ENCODE results near the gene PSMD14. TPM values are rescaled to one million over a fixed set of nuclear protein-coding genes. Genes with fewer than 3 reads are reported as not detected.
A peak's percentile ranks its signal among the peaks of the same experiment; 100 is the strongest.

PSMD14 gene
- total and polyA plus RNA-seq, 2 of the 13 experiments (the other 11 are each of a cell fraction or from before 2014, with no cell fraction given) = 60.6 to 149 TPM

DNA sequence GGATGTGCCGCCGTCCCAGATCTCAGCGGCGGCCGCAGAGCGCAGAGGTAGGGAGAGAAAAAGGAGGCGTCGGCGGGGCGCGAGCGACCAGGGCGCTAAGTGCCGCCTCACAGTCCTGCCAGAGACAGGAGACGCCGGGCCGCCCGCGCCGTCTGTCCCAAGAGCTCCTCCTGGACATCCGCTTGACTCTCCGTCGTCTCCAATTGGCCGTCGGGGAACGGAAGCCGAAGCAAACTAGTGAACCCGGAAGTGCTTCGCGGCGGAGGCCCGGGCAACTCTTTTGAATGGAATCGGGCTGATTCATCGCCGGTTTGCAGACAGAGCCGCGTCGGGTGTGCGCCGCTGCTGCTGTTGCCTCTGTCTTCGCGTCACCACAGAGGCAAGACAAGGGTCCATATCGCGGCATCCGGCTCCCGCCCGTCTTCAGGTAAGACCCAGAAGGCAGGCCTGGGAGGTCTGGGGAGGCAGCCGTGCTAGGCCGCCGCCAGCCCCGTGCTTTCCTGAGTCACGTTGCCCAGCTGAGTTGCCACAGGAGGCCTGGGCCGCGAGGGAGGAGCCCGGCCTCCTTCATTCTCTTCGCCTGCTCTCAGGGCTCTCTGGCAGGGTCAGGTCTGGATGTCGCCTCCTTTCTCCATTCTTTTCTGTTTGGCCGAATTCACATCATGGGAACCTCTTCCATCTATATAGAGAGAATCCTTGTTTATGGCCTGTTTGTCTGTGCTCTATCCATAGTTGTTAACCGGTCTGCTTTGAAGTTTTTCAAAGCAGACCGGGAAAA, at the start of gene PSMD14 (continued):
- TF ChIP-seq EP300 (IDR thresholded peaks at IDR 0.05; ENCODE audit: low read depth in 2 of 2, low read length in 2 of 2) = no peak
- TF ChIP-seq EP300 (CRISPR knock-in tag; IDR thresholded peaks at IDR 0.05; ENCODE audit: borderline replicate concordance) = peak; percentile 59; the same call in 1 of the 2 replicates
- 0 out of 2 replicates have a peak, but pooled peaks have one; percentile 74 for TF ChIP-seq SMAD9 (CRISPR knock-in tag; IDR thresholded peaks at IDR 0.05)
- TF ChIP-seq ZBTB38 (CRISPR knock-in tag; IDR thresholded peaks at IDR 0.05) = peak; percentile 95
- peak; percentile 60 for TF ChIP-seq FOXA3 (CRISPR knock-in tag; IDR thresholded peaks at IDR 0.05)
- no peak for TF ChIP-seq HOXA9 (CRISPR knock-in tag; IDR thresholded peaks at IDR 0.05; ENCODE audit: borderline replicate concordance)
- no peak for TF ChIP-seq CENPBD1 (CRISPR knock-in tag; IDR thresholded peaks at IDR 0.05; ENCODE audit: borderline replicate concordance, low read depth)
- TF ChIP-seq MXD1 (CRISPR knock-in tag; IDR thresholded peaks at IDR 0.05) = peak; percentile 97; the same call in 1 of the 2 replicates
- TF ChIP-seq, protein P1, sequence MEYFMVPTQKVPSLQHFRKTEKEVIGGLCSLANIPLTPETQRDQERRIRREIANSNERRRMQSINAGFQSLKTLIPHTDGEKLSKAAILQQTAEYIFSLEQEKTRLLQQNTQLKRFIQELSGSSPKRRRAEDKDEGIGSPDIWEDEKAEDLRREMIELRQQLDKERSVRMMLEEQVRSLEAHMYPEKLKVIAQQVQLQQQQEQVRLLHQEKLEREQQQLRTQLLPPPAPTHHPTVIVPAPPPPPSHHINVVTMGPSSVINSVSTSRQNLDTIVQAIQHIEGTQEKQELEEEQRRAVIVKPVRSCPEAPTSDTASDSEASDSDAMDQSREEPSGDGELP (IDR thresholded peaks at IDR 0.05; ENCODE audit: borderline replicate concordance, low read depth) = peak; percentile 87
- TF ChIP-seq ZBTB37 (CRISPR knock-in tag; IDR thresholded peaks at IDR 0.05) = peak; percentile 65
- TF ChIP-seq MIXL1 (CRISPR knock-in tag; IDR thresholded peaks at IDR 0.05) = peak; percentile 64
- TF ChIP-seq ZNF3 (CRISPR knock-in tag; IDR thresholded peaks at IDR 0.05) = peak; percentile 69; the same call in 1 of the 2 replicates
- no peak for TF ChIP-seq SRF (IDR thresholded peaks at IDR 0.05; ENCODE audit: low read depth, low read length)
- peak; percentile 84; the same call in 1 of the 2 replicates for TF ChIP-seq FIP1L1 (IDR thresholded peaks at IDR 0.05; ENCODE audit: borderline replicate concordance, insufficient read depth, low read depth, low read length)
- TF ChIP-seq MTA1 (CRISPR knock-in tag; IDR thresholded peaks at IDR 0.05; ENCODE audit: borderline replicate concordance) = peak; percentile 86; the same call in 1 of the 2 replicates
- peak; percentile 91; the same call in 1 of the 2 replicates for TF ChIP-seq MYNN (CRISPR knock-in tag; IDR thresholded peaks at IDR 0.05; ENCODE audit: low read depth)
- TF ChIP-seq, protein P2, sequence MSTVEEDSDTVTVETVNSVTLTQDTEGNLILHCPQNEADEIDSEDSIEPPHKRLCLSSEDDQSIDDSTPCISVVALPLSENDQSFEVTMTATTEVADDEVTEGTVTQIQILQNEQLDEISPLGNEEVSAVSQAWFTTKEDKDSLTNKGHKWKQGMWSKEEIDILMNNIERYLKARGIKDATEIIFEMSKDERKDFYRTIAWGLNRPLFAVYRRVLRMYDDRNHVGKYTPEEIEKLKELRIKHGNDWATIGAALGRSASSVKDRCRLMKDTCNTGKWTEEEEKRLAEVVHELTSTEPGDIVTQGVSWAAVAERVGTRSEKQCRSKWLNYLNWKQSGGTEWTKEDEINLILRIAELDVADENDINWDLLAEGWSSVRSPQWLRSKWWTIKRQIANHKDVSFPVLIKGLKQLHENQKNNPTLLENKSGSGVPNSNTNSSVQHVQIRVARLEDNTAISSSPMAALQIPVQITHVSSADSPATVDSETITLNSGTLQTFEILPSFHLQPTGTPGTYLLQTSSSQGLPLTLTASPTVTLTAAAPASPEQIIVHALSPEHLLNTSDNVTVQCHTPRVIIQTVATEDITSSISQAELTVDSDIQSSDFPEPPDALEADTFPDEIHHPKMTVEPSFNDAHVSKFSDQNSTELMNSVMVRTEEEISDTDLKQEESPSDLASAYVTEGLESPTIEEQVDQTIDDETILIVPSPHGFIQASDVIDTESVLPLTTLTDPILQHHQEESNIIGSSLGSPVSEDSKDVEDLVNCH (CRISPR knock-in tag; IDR thresholded peaks at IDR 0.05) = no peak
- TF ChIP-seq ZNF12 (CRISPR knock-in tag; IDR thresholded peaks at IDR 0.05) = peak; percentile 63; the same call in 1 of the 2 replicates
- no peak for TF ChIP-seq RFX1 (IDR thresholded peaks at IDR 0.05)
- TF ChIP-seq ZNF362 (CRISPR knock-in tag; IDR thresholded peaks at IDR 0.05; ENCODE audit: borderline replicate concordance) = peak; percentile 58; the same call in 1 of the 2 replicates
- TF ChIP-seq KLF12 (CRISPR knock-in tag; IDR thresholded peaks at IDR 0.05; ENCODE audit: borderline replicate concordance) = no peak
- TF ChIP-seq RFXANK (CRISPR knock-in tag; IDR thresholded peaks at IDR 0.05) = no peak

Measured in HepG2 (cell line).